ENCODE results near the gene DPH2. TPM values are rescaled to one million over a fixed set of nuclear protein-coding genes. Genes with fewer than 3 reads are reported as not detected.

The DPH2 gene
- total and polyA plus RNA-seq, 10 of the 15 experiments (the other 5 are each of a cell fraction or from before 2014, with no cell fraction given): 13.1 to 82.9 (median 52.0) TPM

DNA sequence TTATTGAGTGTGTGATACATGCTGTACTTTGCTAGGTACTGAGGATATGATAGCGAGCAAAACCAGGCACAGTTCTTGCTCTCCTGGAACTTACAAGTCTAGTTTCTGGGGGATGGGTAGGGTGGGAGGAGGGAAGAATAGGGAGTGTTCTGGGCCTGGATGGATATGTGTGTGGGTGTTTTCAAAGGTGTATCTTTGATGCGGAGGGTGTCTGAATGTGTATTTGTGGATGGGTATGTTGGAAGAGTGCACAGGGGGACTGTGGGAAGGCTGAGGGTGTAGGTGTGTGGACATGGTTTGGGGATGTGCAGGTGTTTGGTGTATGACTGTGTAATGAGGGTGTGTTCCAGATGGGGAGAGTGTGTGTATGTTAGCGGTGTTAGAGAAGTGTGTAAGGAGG, 4.5 kb upstream of the DPH2 start:
- no peak overlapping the region for H3K27ac ChIP-seq (ENCODE audit: control insufficient read depth, insufficient read depth)
- SMC1A ChIA-PET (ENCODE audit: uncharacterized antibody, unreplicated experiment): no interaction called here
- H3K9me3 ChIP-seq (replicated peaks; ENCODE audit: control insufficient read depth, insufficient read depth, low read length): no peaks in the 10 kb centered on the region
- H3K36me3 ChIP-seq (ENCODE audit: control insufficient read depth in 2 of 2, insufficient read depth in 2 of 2, low read length in 1 of 2): no peaks in the 10 kb centered on the region; a peak in 1 of 4 replicates
- no peaks in the 10 kb centered on the region for H4K20me1 ChIP-seq (ENCODE audit: control insufficient read depth, insufficient read depth)
- H3K79me2 ChIP-seq (ENCODE audit: control insufficient read depth, insufficient read depth, low read length): peaks cover 4% of the 10 kb centered on the region
- H3K4me3 ChIP-seq: no peak overlapping the region
- H3K9ac ChIP-seq (ENCODE audit: control insufficient read depth, insufficient read depth, low read length): no peak overlapping the region
- TF ChIP-seq, protein P1, sequence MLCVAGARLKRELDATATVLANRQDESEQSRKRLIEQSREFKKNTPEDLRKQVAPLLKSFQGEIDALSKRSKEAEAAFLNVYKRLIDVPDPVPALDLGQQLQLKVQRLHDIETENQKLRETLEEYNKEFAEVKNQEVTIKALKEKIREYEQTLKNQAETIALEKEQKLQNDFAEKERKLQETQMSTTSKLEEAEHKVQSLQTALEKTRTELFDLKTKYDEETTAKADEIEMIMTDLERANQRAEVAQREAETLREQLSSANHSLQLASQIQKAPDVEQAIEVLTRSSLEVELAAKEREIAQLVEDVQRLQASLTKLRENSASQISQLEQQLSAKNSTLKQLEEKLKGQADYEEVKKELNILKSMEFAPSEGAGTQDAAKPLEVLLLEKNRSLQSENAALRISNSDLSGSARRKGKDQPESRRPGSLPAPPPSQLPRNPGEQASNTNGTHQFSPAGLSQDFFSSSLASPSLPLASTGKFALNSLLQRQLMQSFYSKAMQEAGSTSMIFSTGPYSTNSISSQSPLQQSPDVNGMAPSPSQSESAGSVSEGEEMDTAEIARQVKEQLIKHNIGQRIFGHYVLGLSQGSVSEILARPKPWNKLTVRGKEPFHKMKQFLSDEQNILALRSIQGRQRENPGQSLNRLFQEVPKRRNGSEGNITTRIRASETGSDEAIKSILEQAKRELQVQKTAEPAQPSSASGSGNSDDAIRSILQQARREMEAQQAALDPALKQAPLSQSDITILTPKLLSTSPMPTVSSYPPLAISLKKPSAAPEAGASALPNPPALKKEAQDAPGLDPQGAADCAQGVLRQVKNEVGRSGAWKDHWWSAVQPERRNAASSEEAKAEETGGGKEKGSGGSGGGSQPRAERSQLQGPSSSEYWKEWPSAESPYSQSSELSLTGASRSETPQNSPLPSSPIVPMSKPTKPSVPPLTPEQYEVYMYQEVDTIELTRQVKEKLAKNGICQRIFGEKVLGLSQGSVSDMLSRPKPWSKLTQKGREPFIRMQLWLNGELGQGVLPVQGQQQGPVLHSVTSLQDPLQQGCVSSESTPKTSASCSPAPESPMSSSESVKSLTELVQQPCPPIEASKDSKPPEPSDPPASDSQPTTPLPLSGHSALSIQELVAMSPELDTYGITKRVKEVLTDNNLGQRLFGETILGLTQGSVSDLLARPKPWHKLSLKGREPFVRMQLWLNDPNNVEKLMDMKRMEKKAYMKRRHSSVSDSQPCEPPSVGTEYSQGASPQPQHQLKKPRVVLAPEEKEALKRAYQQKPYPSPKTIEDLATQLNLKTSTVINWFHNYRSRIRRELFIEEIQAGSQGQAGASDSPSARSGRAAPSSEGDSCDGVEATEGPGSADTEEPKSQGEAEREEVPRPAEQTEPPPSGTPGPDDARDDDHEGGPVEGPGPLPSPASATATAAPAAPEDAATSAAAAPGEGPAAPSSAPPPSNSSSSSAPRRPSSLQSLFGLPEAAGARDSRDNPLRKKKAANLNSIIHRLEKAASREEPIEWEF (IDR thresholded peaks at IDR 0.05; ENCODE audit: insufficient replicate concordance, low read depth, low read length): no peak
- TF ChIP-seq POLR2AphosphoS5 (IDR thresholded peaks at IDR 0.05; ENCODE audit: low read length) (no peak), ATF3 (IDR thresholded peaks at IDR 0.05; ENCODE audit: borderline replicate concordance, extremely low read depth, low read depth, low read length) (no peak), TBL1XR1 (IDR thresholded peaks at IDR 0.05; ENCODE audit: low read depth, low read length) (no peak), NFYA (IDR thresholded peaks at IDR 0.05; ENCODE audit: borderline replicate concordance, low read depth, low read length) (no peak), SUZ12 (IDR thresholded peaks at IDR 0.05; ENCODE audit: unreplicated experiment) (no peak), TARDBP (IDR thresholded peaks at IDR 0.05; ENCODE audit: borderline replicate concordance) (no peak), E2F8 (IDR thresholded peaks at IDR 0.05; ENCODE audit: low read depth, partially characterized antibody) (no peak), BHLHE40 (IDR thresholded peaks at IDR 0.05; ENCODE audit: borderline replicate concordance in 1 of 2, low read depth in 2 of 2, low read length in 1 of 2) (no peak), EGR1 (IDR thresholded peaks at IDR 0.05; ENCODE audit: borderline replicate concordance in 1 of 2, low read depth in 2 of 2, low read length in 2 of 2) (no peak)
- RAD21 ChIA-PET (ENCODE audit: unreplicated experiment): no interaction called here
- ATAC-seq (no peak), FAIRE-seq (no peak), DNase-seq (ENCODE audit: low read depth, low spot score) (no peak)
- intact Hi-C loops (cut with micrococcal nuclease; ENCODE audit: unreplicated experiment) (no loop called here), in situ Hi-C loops (cut with MboI) (no loop called here)
- H3K27me3 ChIP-seq (replicated peaks in 1 of 2; ENCODE audit: control insufficient read depth in 2 of 2, insufficient read depth in 2 of 2, low read length in 1 of 2): no peaks in the 10 kb centered on the region
- CTCF ChIA-PET: no interaction called here
- POLR2A ChIA-PET: no interaction called here
- no peaks in the 10 kb centered on the region for H3K4me1 ChIP-seq (ENCODE audit: control insufficient read depth, insufficient read depth, low read length)
- no peak overlapping the region for H3K4me2 ChIP-seq (ENCODE audit: control insufficient read depth, insufficient read depth)
- 51% methylated on average over 3 of the region's 3 CpGs for WGBS (ENCODE audit: insufficient coverage, insufficient replicate concordance, low lambda C conversion rate, missing lambda C conversion rate)
- BruUV-seq (replicated peaks): no TSS peak
- H2AFZ ChIP-seq (ENCODE audit: control insufficient read depth, low read depth, low read length): no peak overlapping the region

Data from GM12878 (cell line).